SK-N-SH (cell line): ENCODE results near the gene HIRA.

Experiments used
- CTCF ChIP-seq: fragments of 200-600 bp; sonication (generic); IDR thresholded peaks from 2 replicates; pipeline ENCODE4 v1.6.1; 2017; ENCODE audit warnings: antibody characterized with exemption, mild to moderate bottlenecking, moderate library complexity
- EP300 ChIP-seq, 2 experiments: IDR thresholded peaks; 2 replicates each; pipeline versions ENCODE4 v1.4.0 to v1.6.1; 2012; ENCODE audit warnings: borderline replicate concordance in 1 of 2, low read depth in 1 of 2, low read length in 1 of 2
- EZH2phosphoT487 ChIP-seq: fragments of 200-600 bp; sonication (generic); IDR thresholded peaks from 2 replicates; pipeline ENCODE4 v1.6.1; 2017; ENCODE audit warnings: low read depth, mixed run types, mild to moderate bottlenecking, antibody characterized with exemption, moderate library complexity, borderline replicate concordance
- MXI1 ChIP-seq: IDR thresholded peaks from 2 replicates; pipeline ENCODE4 v1.6.1; 2012; ENCODE audit warnings: mild to moderate bottlenecking, low read depth, low read length, improper control_type of control experiment
- POLR2AphosphoS5 ChIP-seq: IDR thresholded peaks from 2 replicates; pipeline ENCODE4 v1.6.1; 2012; ENCODE audit warnings: low read depth, low read length
- YY1 ChIP-seq: IDR thresholded peaks from 2 replicates; pipeline ENCODE4 v1.4.0; 2012; ENCODE audit warnings: low read depth, mild to moderate bottlenecking
- TF ChIP-seq, protein P1 (sequence below): IDR thresholded peaks from 2 replicates; pipeline ENCODE4; 2012

- TF ChIP-seq CTCF (no peak), EZH2phosphoT487 (no peak), YY1 (no peak), POLR2AphosphoS5 (no peak), EP300 (IDR thresholded peaks at IDR 0.05; ENCODE audit: borderline replicate concordance in 1 of 2, low read depth in 1 of 2, low read length in 1 of 2) (no peak), MXI1 (no peak)
- TF ChIP-seq, protein P1, sequence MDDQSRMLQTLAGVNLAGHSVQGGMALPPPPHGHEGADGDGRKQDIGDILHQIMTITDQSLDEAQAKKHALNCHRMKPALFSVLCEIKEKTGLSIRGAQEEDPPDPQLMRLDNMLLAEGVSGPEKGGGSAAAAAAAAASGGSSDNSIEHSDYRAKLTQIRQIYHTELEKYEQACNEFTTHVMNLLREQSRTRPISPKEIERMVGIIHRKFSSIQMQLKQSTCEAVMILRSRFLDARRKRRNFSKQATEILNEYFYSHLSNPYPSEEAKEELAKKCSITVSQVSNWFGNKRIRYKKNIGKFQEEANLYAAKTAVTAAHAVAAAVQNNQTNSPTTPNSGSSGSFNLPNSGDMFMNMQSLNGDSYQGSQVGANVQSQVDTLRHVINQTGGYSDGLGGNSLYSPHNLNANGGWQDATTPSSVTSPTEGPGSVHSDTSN = no peak
Measured at GRCh38 chr22:19376247-19376646, 55.3 kb downstream of the HIRA start.
